Neural crest cell (in vitro differentiated cells): ENCODE measurements around the gene PALMD. TPM values are rescaled to one million over a fixed set of nuclear protein-coding genes. Genes with fewer than 3 reads are reported as not detected.

Experiments
- DNase-seq: peaks from one replicate; pipeline ENCODE4 v3.0.0; 2021; ENCODE audit warnings: low read depth, mixed read lengths, low spot score
- H3K27ac Mint-ChIP-seq: one replicate; pipeline ENCODE4 v1.8.0; 2021; ENCODE audit warnings: mild to moderate bottlenecking, mixed read lengths; ENCODE audit not compliant: unreplicated experiment
- H3K27me3 Mint-ChIP-seq: 2 replicates; pipeline ENCODE4 v1.8.0; 2021; ENCODE audit warnings: low read depth, mild to moderate bottlenecking, mixed read lengths
- H3K36me3 Mint-ChIP-seq: 2 replicates; pipeline ENCODE4 v1.8.0; 2021; ENCODE audit warnings: low read depth, mild to moderate bottlenecking, mixed read lengths
- H3K4me1 Mint-ChIP-seq: 2 replicates; pipeline ENCODE4 v1.8.0; 2021; ENCODE audit warnings: mixed read lengths
- H3K4me3 Mint-ChIP-seq: one replicate; pipeline ENCODE4 v1.8.0; 2021; ENCODE audit warnings: mild to moderate bottlenecking, mixed read lengths
- H3K9me3 Mint-ChIP-seq: 2 replicates; pipeline ENCODE4 v1.8.0; 2021; ENCODE audit warnings: mixed read lengths
- CTCF ChIP-seq: fragments of 200-600 bp; sonication (generic); conservative IDR thresholded peaks from 2 replicates; pipeline ENCODE4 v1.5.0; 2021; ENCODE audit warnings: antibody characterized with exemption, mild to moderate bottlenecking
- total RNA-seq: library from RNA; stranded (reverse); gene quantifications from 2 replicates; pipeline ENCODE4 v1.2.1, GENCODE V29; 2021

PALMD gene
- total RNA-seq, 1 donor from 2014 or later, result 0.21 TPM

GRCh38 chr1:99676876-99677275 is 31.0 kb downstream of the PALMD start:
- Mint-ChIP-seq H3K36me3 (no peaks in the 10 kb centered on the region), H3K27me3 (no peaks in the 10 kb centered on the region), H3K9me3 (no peaks in the 10 kb centered on the region), H3K4me1 (peaks cover 30% of the 10 kb centered on the region), H3K27ac (no peak overlapping the region), H3K4me3 (no peak overlapping the region)
- TF ChIP-seq CTCF, result no peak
- DNase-seq, result no peak

- Mint-ChIP-seq H3K4me1 (peaks cover 26% of the 10 kb centered on the region), H3K27ac (no peak overlapping the region), H3K36me3 (no peaks in the 10 kb centered on the region), H3K4me3 (no peak overlapping the region), H3K27me3 (no peaks in the 10 kb centered on the region), H3K9me3 (no peaks in the 10 kb centered on the region)
- no peak for DNase-seq
- no peak for TF ChIP-seq CTCF
Observed at GRCh38 chr1:99677416-99677815, 31.5 kb downstream of the PALMD start.

GRCh38 chr1:99680270-99680669 is 34.4 kb downstream of the PALMD start:
- no peak for TF ChIP-seq CTCF

GRCh38 chr1:99681583-99681982 is 35.7 kb downstream of the PALMD start:
- no peak for TF ChIP-seq CTCF
- Mint-ChIP-seq H3K9me3 (peaks cover 2% of the 10 kb centered on the region), H3K27ac (no peak overlapping the region), H3K27me3 (no peaks in the 10 kb centered on the region), H3K36me3 (no peaks in the 10 kb centered on the region), H3K4me1 (peaks cover 6% of the 10 kb centered on the region), H3K4me3 (no peak overlapping the region)
- DNase-seq, result no peak

More at GRCh38 chr1:99680270-99680669, 34.4 kb downstream of the PALMD start:
- Mint-ChIP-seq H3K27me3 (no peaks in the 10 kb centered on the region), H3K4me1 (peaks cover 9% of the 10 kb centered on the region), H3K9me3 (no peaks in the 10 kb centered on the region), H3K4me3 (no peak overlapping the region), H3K36me3 (no peaks in the 10 kb centered on the region), H3K27ac (no peak overlapping the region)
- no peak for DNase-seq

- Mint-ChIP-seq H3K4me3 (no peak overlapping the region), H3K4me1 (peaks cover 6% of the 10 kb centered on the region), H3K27ac (no peak overlapping the region), H3K36me3 (no peaks in the 10 kb centered on the region), H3K27me3 (no peaks in the 10 kb centered on the region), H3K9me3 (peaks cover 2% of the 10 kb centered on the region)
- DNase-seq, result no peak
- TF ChIP-seq CTCF, result no peak
Observed at GRCh38 chr1:99682291-99682751, 36.4 kb downstream of the PALMD start.
